Upper lobe of left lung (tissue), 6 donors: Measurements from ENCODE around the gene TRMT1. TPM values are rescaled to one million over a fixed set of nuclear protein-coding genes. Genes with fewer than 3 reads are reported as not detected.

Source experiments
- ATAC-seq, 2 donors: fragments of 200-7000 bp; cut with Tn5 transposase; one replicate each; pipeline ENCODE4 v1.9.1; 2022; ENCODE audit warnings: mild to moderate bottlenecking in 2 of 2, moderate library complexity in 2 of 2; ENCODE audit not compliant: low FRiP score in 2 of 2
- DNase-seq, 2 donors: peaks; one replicate each; pipeline ENCODE4 v3.0.0-alpha.2; 2019 to 2020
- H3K27ac ChIP-seq, 4 donors: fragments of 200-600 bp; sonication (generic); one replicate each; pipeline ENCODE4 v1.5.1; 2016 to 2019
- H3K27me3 ChIP-seq, 4 donors: fragments of 200-600 bp; sonication (generic); one replicate each; pipeline ENCODE4 v1.5.1; 2017 to 2019
- H3K36me3 ChIP-seq, 4 donors: fragments of 200-600 bp; sonication (generic); one replicate each; pipeline ENCODE4 v1.5.1; 2016 to 2019
- H3K4me1 ChIP-seq, 4 donors: fragments of 200-600 bp; sonication (generic); one replicate each; pipeline ENCODE4 v1.5.1; 2018 to 2019
- H3K4me3 ChIP-seq, 4 donors: fragments of 200-600 bp; sonication (generic); one replicate each; pipeline ENCODE4 v1.5.1; 2017 to 2019; ENCODE audit warnings: mild to moderate bottlenecking in 2 of 4, moderate library complexity in 1 of 4
- H3K9me3 ChIP-seq, 4 donors: fragments of 200-600 bp; sonication (generic); one replicate each; pipeline ENCODE4 v1.5.1; 2018 to 2019
- EP300 ChIP-seq, 4 donors: sonication (generic); formaldehyde crosslinking; IDR thresholded peaks; one replicate each; pipeline ENCODE4 v1.5.1; 2017; ENCODE audit warnings: antibody characterized with exemption in 4 of 4, control low read depth in 2 of 4
- POLR2A ChIP-seq, 4 donors: fragments of 450-650 bp; IDR thresholded peaks; one replicate each; pipeline ENCODE4 v1.5.1; 2016 to 2017; ENCODE audit warnings: antibody characterized with exemption in 4 of 4, mild to moderate bottlenecking in 2 of 4
- POLR2AphosphoS5 ChIP-seq, 2 donors: sonication (generic); formaldehyde crosslinking; IDR thresholded peaks; one replicate each; pipeline ENCODE4 v1.5.1; 2017; ENCODE audit warnings: antibody characterized with exemption in 2 of 2
- WGBS, 2 donors: methylation state at CpG; one replicate each; pipeline ENCODE4 v1.1.5; 2017 to 2018; 5-methylcytosine and 5-hydroxymethylcytosine counted together
- total RNA-seq, 6 donors: library from RNA; depleted of rRNA in 4 of 6; stranded (reverse); fragments of >200 nt in 4 of 6; gene quantifications; one replicate each; pipeline versions ENCODE4 v1.1.0 to v1.2.1, GENCODE V29; 2016 to 2021
- TF ChIP-seq, protein P1 (sequence below), 6 experiments: fragments of 450-650 bp in 4 of 6; fragments of 200-600 bp in 2 of 6; sonication (generic) in 2 of 6; IDR thresholded peaks; one replicate each; pipeline ENCODE4 v1.5.1; 2016 to 2019; ENCODE audit warnings: antibody characterized with exemption in 6 of 6
- donor health status: DM: no; HTN: no; CAD: no; lungs with moderate emphysema.
- donor health status: DM: no; HTN: yes; CAD: no; lungs with severe emphysema.

The TRMT1 gene
- total RNA-seq, 6 donors from 2014 or later, result 27.2 to 92.2 (median 33.1) TPM

DNA sequence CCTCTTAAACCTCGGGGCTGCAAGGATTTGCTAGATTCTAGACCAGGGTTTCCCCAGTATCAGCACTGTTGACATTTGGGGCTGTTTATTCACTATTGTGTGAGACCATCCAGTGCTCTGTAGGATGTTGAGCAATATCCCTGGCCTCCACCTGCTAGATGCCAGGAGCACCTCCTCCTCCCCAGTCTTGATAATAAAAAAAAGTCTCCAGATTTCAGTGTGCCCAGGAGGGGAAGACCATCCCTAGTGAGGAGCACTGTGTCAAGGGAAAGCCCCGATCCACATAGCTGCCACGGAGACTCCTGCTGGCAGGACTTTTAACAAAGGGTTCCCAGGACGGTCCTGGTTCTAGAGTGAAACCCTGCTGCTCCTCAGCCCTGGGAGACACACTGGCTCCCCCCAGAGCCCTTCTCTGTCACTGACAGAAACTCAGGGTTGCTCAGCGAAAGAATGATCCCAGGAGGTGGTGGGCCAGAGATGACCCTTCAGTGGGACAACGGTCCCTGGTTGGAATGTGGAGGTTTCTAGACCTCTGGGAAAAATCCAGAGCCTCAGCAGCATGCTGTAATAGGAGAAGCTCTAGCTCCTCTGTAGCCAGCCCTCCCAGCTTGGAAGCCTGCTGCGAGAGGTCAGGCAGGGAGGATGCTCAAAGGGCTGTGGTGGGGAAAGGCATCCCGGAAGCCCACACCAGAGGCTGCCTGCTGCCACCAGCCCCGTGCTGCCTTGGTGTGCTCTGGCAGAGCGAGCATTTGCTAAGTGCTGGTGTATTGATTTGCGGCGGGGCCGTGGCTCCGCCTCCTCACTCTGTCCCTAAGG, 34.1 kb downstream of the TRMT1 start:
- Histone ChIP-seq H3K9me3 (no peaks in the 10 kb centered on the region), H3K4me3 (no peak overlapping the region), H3K36me3 (peaks cover 0 to 64% (median 17%) of the 10 kb centered on the region in 4 donors), H3K27ac (peak overlapping the region in 3 of 4 donors; percentile 46 to 59 (median 58)), H3K4me1 (peaks cover 41 to 56% (median 49%) of the 10 kb centered on the region in 4 donors), H3K27me3 (no peaks in the 10 kb centered on the region)
- 75 to 82% methylated on average over 6 to 14 of the region's 14 CpGs for WGBS, 2 donors
- DNase-seq (no peak), ATAC-seq (peak in 1 of 2 donors; percentile 14)
- TF ChIP-seq POLR2AphosphoS5 (IDR thresholded peaks at IDR 0.05) (no peak), EP300 (IDR thresholded peaks at IDR 0.05) (no peak)

GRCh38 chr19:13079542-13079986, 37.0 kb downstream of the TRMT1 start:
- peak in 1 of 2 donors; percentile 66 for DNase-seq
- WGBS, 2 donors, result 33 to 56% methylated on average over 11 to 16 of the region's 16 CpGs
- H3K27ac ChIP-seq, result peak overlapping the region; percentile 59 to 85 (median 68)
- H3K4me1 ChIP-seq, result peaks cover 38 to 54% (median 42%) of the 10 kb centered on the region in 4 donors
- TF ChIP-seq POLR2AphosphoS5 (IDR thresholded peaks at IDR 0.05) (no peak), EP300 (IDR thresholded peaks at IDR 0.05) (no peak), POLR2A (IDR thresholded peaks at IDR 0.05) (no peak)
- TF ChIP-seq, protein P1, sequence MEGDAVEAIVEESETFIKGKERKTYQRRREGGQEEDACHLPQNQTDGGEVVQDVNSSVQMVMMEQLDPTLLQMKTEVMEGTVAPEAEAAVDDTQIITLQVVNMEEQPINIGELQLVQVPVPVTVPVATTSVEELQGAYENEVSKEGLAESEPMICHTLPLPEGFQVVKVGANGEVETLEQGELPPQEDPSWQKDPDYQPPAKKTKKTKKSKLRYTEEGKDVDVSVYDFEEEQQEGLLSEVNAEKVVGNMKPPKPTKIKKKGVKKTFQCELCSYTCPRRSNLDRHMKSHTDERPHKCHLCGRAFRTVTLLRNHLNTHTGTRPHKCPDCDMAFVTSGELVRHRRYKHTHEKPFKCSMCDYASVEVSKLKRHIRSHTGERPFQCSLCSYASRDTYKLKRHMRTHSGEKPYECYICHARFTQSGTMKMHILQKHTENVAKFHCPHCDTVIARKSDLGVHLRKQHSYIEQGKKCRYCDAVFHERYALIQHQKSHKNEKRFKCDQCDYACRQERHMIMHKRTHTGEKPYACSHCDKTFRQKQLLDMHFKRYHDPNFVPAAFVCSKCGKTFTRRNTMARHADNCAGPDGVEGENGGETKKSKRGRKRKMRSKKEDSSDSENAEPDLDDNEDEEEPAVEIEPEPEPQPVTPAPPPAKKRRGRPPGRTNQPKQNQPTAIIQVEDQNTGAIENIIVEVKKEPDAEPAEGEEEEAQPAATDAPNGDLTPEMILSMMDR (IDR thresholded peaks at IDR 0.05), result no peak
- H3K4me3 ChIP-seq, result no peak overlapping the region
- peaks cover 0 to 70% (median 30%) of the 10 kb centered on the region in 4 donors for H3K36me3 ChIP-seq
- H3K9me3 ChIP-seq, result no peaks in the 10 kb centered on the region
- peak; percentile 34 to 57 for ATAC-seq
- H3K27me3 ChIP-seq, result no peaks in the 10 kb centered on the region

DNA sequence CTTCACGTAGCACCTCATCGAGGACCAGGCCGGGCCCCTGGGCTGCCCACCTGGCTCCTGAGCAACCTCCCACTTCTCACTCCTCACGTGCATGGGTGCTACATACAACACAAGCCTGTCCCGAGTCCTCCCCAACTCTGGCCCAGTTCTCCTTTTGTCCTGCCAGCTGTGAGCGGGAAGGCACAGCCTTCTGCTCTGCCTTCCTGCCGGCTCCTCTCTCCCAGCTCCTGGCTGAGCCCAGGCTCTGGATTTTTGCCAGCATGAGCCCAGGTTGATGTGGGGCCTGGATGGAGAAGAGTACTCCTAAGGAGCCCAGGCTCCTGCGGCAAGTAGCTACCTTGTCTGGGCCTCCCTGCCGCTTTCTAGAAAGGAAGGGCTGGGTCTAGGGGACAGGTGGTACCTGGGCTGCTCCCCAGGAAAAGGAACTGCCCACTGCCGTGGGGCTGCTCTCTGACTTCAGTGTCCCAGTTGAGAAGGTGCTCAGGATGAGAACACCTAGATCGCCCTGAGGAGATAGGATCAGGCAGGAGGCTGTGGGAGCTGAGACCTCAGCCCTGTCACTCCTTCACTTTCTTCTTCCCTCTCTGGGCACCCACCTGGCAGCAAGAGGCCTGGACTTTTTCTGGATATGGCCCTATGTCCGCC, 37.5 kb downstream of the TRMT1 start:
- TF ChIP-seq POLR2A (IDR thresholded peaks at IDR 0.05) (no peak), POLR2AphosphoS5 (IDR thresholded peaks at IDR 0.05) (no peak), EP300 (IDR thresholded peaks at IDR 0.05) (no peak)
- TF ChIP-seq, protein P1 (IDR thresholded peaks at IDR 0.05), result no peak
- H3K4me3 ChIP-seq, result no peak overlapping the region
- ATAC-seq (no peak), DNase-seq (no peak)
- no peaks in the 10 kb centered on the region for H3K9me3 ChIP-seq
- peaks cover 38 to 54% (median 44%) of the 10 kb centered on the region in 4 donors for H3K4me1 ChIP-seq
- WGBS, 2 donors, result 24 to 41% methylated on average over 5 to 12 of the region's 12 CpGs
- no peaks in the 10 kb centered on the region for H3K27me3 ChIP-seq
- H3K27ac ChIP-seq, result peak overlapping the region; percentile 59 to 85 (median 68)
- H3K36me3 ChIP-seq, result peaks cover 0 to 70% (median 31%) of the 10 kb centered on the region in 4 donors

- TF ChIP-seq POLR2A (IDR thresholded peaks at IDR 0.05), result no peak
- TF ChIP-seq, protein P1 (IDR thresholded peaks at IDR 0.05), result no peak
- H3K27ac ChIP-seq, result peak overlapping the region; percentile 59 to 85 (median 68)
- H3K4me3 ChIP-seq, result no peak overlapping the region
- 57 to 74% methylated on average over 10 of the region's 10 CpGs for WGBS, 2 donors
- H3K27me3 ChIP-seq, result no peaks in the 10 kb centered on the region
- DNase-seq, result no peak
- ATAC-seq, result no peak
- peaks cover 38 to 54% (median 44%) of the 10 kb centered on the region in 4 donors for H3K4me1 ChIP-seq
- H3K9me3 ChIP-seq, result no peaks in the 10 kb centered on the region
- H3K36me3 ChIP-seq, result peaks cover 0 to 70% (median 32%) of the 10 kb centered on the region in 4 donors
Measured at GRCh38 chr19:13078381-13078780, 38.2 kb downstream of the TRMT1 start.

DNA sequence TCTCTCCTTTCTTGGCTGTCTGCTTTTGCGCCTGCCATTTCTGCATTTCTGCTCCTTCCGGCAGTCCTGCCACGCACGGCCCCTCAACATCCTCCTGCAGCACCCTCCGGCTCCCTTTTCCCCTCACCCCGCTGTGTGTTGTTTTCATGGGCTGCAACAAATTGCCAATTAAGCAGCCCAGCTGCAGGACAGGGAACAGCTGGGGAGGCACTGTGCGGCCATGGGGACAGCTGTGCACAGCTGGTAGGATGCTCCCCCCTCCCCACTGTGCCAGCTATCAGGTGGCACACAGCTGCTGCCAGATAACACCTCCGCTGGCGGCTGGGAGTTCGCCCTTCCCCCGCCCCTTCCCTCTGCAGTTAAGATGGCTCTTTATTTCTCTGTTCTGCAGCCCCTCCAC, 39.3 kb downstream of the TRMT1 start:
- Histone ChIP-seq H3K27me3 (no peaks in the 10 kb centered on the region), H3K4me1 (peaks cover 38 to 52% (median 43%) of the 10 kb centered on the region in 4 donors), H3K36me3 (peaks cover 0 to 65% (median 28%) of the 10 kb centered on the region in 4 donors), H3K4me3 (no peak overlapping the region), H3K9me3 (no peaks in the 10 kb centered on the region), H3K27ac (peak overlapping the region in 3 of 4 donors; percentile 63 to 85 (median 72))
- ATAC-seq (no peak), DNase-seq (no peak)
- 51 to 61% methylated on average over 11 of the region's 11 CpGs for WGBS, 2 donors
- TF ChIP-seq POLR2A (IDR thresholded peaks at IDR 0.05) (no peak), POLR2AphosphoS5 (IDR thresholded peaks at IDR 0.05) (peak; percentile 37 to 46)
